Measurements from ENCODE around the gene CNTN1. TPM values are rescaled to one million over a fixed set of nuclear protein-coding genes. Genes with fewer than 3 reads are reported as not detected.

Gene CNTN1
- total RNA-seq, 1 donor from 2014 or later = 1.8 TPM

- H3K4me1 Mint-ChIP-seq (ENCODE audit: low read depth) = no peaks in the 10 kb centered on the region
- TF ChIP-seq, protein P1, sequence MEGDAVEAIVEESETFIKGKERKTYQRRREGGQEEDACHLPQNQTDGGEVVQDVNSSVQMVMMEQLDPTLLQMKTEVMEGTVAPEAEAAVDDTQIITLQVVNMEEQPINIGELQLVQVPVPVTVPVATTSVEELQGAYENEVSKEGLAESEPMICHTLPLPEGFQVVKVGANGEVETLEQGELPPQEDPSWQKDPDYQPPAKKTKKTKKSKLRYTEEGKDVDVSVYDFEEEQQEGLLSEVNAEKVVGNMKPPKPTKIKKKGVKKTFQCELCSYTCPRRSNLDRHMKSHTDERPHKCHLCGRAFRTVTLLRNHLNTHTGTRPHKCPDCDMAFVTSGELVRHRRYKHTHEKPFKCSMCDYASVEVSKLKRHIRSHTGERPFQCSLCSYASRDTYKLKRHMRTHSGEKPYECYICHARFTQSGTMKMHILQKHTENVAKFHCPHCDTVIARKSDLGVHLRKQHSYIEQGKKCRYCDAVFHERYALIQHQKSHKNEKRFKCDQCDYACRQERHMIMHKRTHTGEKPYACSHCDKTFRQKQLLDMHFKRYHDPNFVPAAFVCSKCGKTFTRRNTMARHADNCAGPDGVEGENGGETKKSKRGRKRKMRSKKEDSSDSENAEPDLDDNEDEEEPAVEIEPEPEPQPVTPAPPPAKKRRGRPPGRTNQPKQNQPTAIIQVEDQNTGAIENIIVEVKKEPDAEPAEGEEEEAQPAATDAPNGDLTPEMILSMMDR (IDR thresholded peaks at IDR 0.05) = no peak
These were observed 182.6 kb downstream of the CNTN1 start for GRCh38 chr12:40874868-40875267.

GRCh38 chr12:40889329-40889728 lies 197.1 kb downstream of the CNTN1 start:
- no peak overlapping the region for H3K27ac Mint-ChIP-seq (ENCODE audit: unreplicated experiment)
- peaks cover 4% of the 10 kb centered on the region for H3K27me3 Mint-ChIP-seq (ENCODE audit: low read depth)
- TF ChIP-seq, protein P1 (IDR thresholded peaks at IDR 0.05) = no peak
- no peaks in the 10 kb centered on the region for H3K4me1 Mint-ChIP-seq (ENCODE audit: low read depth)
- H3K4me3 Mint-ChIP-seq (ENCODE audit: unreplicated experiment) = no peak overlapping the region
- no peak for DNase-seq (ENCODE audit: low spot score)
- no peaks in the 10 kb centered on the region for H3K36me3 Mint-ChIP-seq (ENCODE audit: low read depth)
- no peaks in the 10 kb centered on the region for H3K9me3 Mint-ChIP-seq (ENCODE audit: low read depth)

More at GRCh38 chr12:40874868-40875267, 182.6 kb downstream of the CNTN1 start:
- Mint-ChIP-seq H3K27me3 (ENCODE audit: low read depth) (no peaks in the 10 kb centered on the region), H3K36me3 (ENCODE audit: low read depth) (no peaks in the 10 kb centered on the region), H3K4me3 (ENCODE audit: unreplicated experiment) (no peak overlapping the region), H3K9me3 (ENCODE audit: low read depth) (no peaks in the 10 kb centered on the region), H3K27ac (ENCODE audit: unreplicated experiment) (no peak overlapping the region)
- DNase-seq (ENCODE audit: low spot score) = no peak

DNA sequence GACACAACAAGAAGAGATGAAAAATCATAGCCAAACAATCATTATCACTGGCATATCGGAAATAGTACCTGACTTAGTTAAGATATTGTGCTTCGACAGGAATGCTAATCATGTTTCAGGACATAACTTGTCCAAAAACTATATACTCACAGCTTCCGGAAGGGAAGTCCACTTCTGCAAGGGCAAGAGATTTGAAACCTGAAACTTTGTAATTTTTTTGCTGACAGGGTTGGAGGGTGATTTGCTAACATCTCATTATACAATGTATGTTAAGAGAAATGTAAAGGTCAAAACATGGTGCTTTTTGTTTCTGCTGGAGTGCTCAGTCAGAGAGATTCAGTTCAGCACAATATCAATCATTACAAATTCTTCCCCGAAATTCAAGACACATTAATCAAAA lies 200.3 kb downstream of the CNTN1 start:
- H3K27me3 Mint-ChIP-seq (ENCODE audit: low read depth) = peaks cover 3% of the 10 kb centered on the region
- TF ChIP-seq, protein P1 (IDR thresholded peaks at IDR 0.05) = no peak

GRCh38 chr12:40898505-40898904 lies 206.3 kb downstream of the CNTN1 start:
- peaks cover 8% of the 10 kb centered on the region for H3K27me3 Mint-ChIP-seq (ENCODE audit: low read depth)
- DNase-seq (ENCODE audit: low spot score) = no peak
- H3K9me3 Mint-ChIP-seq (ENCODE audit: low read depth) = peaks cover 3% of the 10 kb centered on the region

More for the DNA sequence above, 200.3 kb downstream of the CNTN1 start:
- DNase-seq (ENCODE audit: low spot score) = no peak
- H3K4me1 Mint-ChIP-seq (ENCODE audit: low read depth) = no peaks in the 10 kb centered on the region
- H3K36me3 Mint-ChIP-seq (ENCODE audit: low read depth) = no peaks in the 10 kb centered on the region
- H3K27ac Mint-ChIP-seq (ENCODE audit: unreplicated experiment) = no peak overlapping the region
- no peaks in the 10 kb centered on the region for H3K9me3 Mint-ChIP-seq (ENCODE audit: low read depth)
- H3K4me3 Mint-ChIP-seq (ENCODE audit: unreplicated experiment) = no peak overlapping the region

GRCh38 chr12:40903040-40903439 lies 210.8 kb downstream of the CNTN1 start:
- no peak for DNase-seq (ENCODE audit: low spot score)
- Mint-ChIP-seq H3K4me3 (ENCODE audit: unreplicated experiment) (no peak overlapping the region), H3K27me3 (ENCODE audit: low read depth) (peaks cover 5% of the 10 kb centered on the region), H3K4me1 (ENCODE audit: low read depth) (no peaks in the 10 kb centered on the region), H3K36me3 (ENCODE audit: low read depth) (no peaks in the 10 kb centered on the region), H3K9me3 (ENCODE audit: low read depth) (peaks cover 3% of the 10 kb centered on the region), H3K27ac (ENCODE audit: unreplicated experiment) (no peak overlapping the region)
- TF ChIP-seq, protein P1 (IDR thresholded peaks at IDR 0.05) = no peak

More at GRCh38 chr12:40898505-40898904, 206.3 kb downstream of the CNTN1 start:
- H3K36me3 Mint-ChIP-seq (ENCODE audit: low read depth) = no peaks in the 10 kb centered on the region
- H3K4me3 Mint-ChIP-seq (ENCODE audit: unreplicated experiment) = no peak overlapping the region
- no peak overlapping the region for H3K27ac Mint-ChIP-seq (ENCODE audit: unreplicated experiment)
- no peaks in the 10 kb centered on the region for H3K4me1 Mint-ChIP-seq (ENCODE audit: low read depth)
- TF ChIP-seq, protein P1 (IDR thresholded peaks at IDR 0.05) = no peak

Measured in chondrocyte (in vitro differentiated cells).